ENCODE results near the gene LHFPL6. TPM values are rescaled to one million over a fixed set of nuclear protein-coding genes. Genes with fewer than 3 reads are reported as not detected.

Gene LHFPL6
- polyA plus RNA-seq, 3 donors, result 0.14 to 0.59 (median 0.46) TPM

DNA sequence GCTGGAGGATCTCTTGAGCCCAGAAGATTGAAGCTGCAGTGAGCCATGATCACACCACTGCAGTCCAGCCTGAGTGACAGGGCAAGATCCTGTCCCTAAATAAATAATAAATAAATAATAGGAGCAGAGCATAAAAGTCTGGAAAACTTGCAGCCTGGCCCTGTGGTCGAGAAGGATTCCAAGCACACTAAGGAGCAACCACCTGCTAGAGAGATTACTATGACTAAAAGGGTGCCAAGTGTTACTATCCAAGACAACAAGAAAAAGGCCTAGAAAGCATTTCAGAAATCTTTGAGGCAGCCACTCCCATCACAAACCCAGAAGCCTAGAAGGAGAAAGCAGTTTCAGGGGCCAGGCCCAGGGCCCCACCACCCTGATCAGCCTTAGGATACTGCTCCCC is 46.1 kb downstream of the LHFPL6 start:
- H3K27ac ChIP-seq (ENCODE audit: low read depth in 1 of 2, low read length in 2 of 2), result no peak overlapping the region
- H3K27me3 Mint-ChIP-seq (ENCODE audit: low read depth in 3 of 3), result peaks cover 0 to 3% (median 3%) of the 10 kb centered on the region in 3 donors
- intact Hi-C loops (cut with micrococcal nuclease), result no loop called here
- no peaks in the 10 kb centered on the region for H3K4me1 Mint-ChIP-seq
- no peak overlapping the region for H3K9ac ChIP-seq (ENCODE audit: insufficient read depth, low read length, poor library complexity, severe bottlenecking)
- H3K9me3 Mint-ChIP-seq, result peaks cover 1 to 15% (median 9%) of the 10 kb centered on the region in 7 donors
- no peaks in the 10 kb centered on the region for H3K79me2 ChIP-seq (ENCODE audit: insufficient read depth, low read length)
- no peak for DNase-seq
- H3K36me3 ChIP-seq (replicated peaks in 1 of 2; ENCODE audit: control insufficient read depth in 1 of 2, insufficient read depth in 2 of 2, low read length in 2 of 2), result no peaks in the 10 kb centered on the region
- no peak overlapping the region for H3K27ac Mint-ChIP-seq
- no peaks in the 10 kb centered on the region for H3K36me3 Mint-ChIP-seq
- no peak overlapping the region for H3K4me3 Mint-ChIP-seq
- H4K20me1 ChIP-seq (ENCODE audit: insufficient read depth, low read length), result no peaks in the 10 kb centered on the region
- no peaks in the 10 kb centered on the region for H3K4me1 ChIP-seq (ENCODE audit: control insufficient read depth in 1 of 2, insufficient read depth in 2 of 2, low read length in 2 of 2)
- H3K9me3 ChIP-seq (replicated peaks in 1 of 2; ENCODE audit: control insufficient read depth in 1 of 2, insufficient read depth in 1 of 2, low read length in 2 of 2), result peaks cover 0 to 7% of the 10 kb centered on the region in 2 donors
- no peak overlapping the region for H2AFZ ChIP-seq (ENCODE audit: insufficient read depth, low read depth, low read length, poor library complexity, severe bottlenecking)
- TF ChIP-seq, protein P1, sequence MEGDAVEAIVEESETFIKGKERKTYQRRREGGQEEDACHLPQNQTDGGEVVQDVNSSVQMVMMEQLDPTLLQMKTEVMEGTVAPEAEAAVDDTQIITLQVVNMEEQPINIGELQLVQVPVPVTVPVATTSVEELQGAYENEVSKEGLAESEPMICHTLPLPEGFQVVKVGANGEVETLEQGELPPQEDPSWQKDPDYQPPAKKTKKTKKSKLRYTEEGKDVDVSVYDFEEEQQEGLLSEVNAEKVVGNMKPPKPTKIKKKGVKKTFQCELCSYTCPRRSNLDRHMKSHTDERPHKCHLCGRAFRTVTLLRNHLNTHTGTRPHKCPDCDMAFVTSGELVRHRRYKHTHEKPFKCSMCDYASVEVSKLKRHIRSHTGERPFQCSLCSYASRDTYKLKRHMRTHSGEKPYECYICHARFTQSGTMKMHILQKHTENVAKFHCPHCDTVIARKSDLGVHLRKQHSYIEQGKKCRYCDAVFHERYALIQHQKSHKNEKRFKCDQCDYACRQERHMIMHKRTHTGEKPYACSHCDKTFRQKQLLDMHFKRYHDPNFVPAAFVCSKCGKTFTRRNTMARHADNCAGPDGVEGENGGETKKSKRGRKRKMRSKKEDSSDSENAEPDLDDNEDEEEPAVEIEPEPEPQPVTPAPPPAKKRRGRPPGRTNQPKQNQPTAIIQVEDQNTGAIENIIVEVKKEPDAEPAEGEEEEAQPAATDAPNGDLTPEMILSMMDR (IDR thresholded peaks at IDR 0.05), result no peak
- H3K4me2 ChIP-seq (replicated peaks; ENCODE audit: extremely low read depth, low read length, poor library complexity, severe bottlenecking), result no peak overlapping the region
- no peaks in the 10 kb centered on the region for H3K27me3 ChIP-seq (ENCODE audit: control insufficient read depth in 2 of 2, insufficient read depth in 2 of 2, low read length in 2 of 2)
- no CpG with 5 or more reads among the region's 1 CpG for WGBS (ENCODE audit: insufficient coverage)
- H3K4me3 ChIP-seq (replicated peaks in 1 of 3; ENCODE audit: low read depth in 2 of 3, low read length in 3 of 3), result no peak overlapping the region

DNA sequence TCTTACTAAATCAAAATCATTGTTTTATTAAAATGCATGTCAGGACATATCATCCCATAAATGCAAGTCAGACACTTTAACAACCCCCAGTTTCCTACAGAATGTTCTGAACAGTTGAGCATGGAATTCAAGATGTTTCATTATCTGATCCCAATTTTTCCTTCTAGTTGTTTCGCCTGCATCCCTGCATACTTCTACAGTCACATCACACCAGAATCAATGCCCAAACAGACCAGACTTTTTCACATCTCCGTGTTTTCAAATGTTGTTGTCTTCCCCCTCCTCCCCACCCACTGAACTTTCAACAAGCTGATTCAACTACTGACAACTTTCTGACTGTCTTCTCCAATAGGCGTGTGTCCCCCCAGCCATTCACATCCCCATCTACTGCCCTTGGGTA is 48.6 kb downstream of the LHFPL6 start:
- Mint-ChIP-seq H3K27me3 (ENCODE audit: low read depth in 3 of 3) (peaks cover 0 to 3% (median 1%) of the 10 kb centered on the region in 3 donors), H3K9me3 (peaks cover 0 to 7% (median 6%) of the 10 kb centered on the region in 7 donors), H3K4me3 (no peak overlapping the region), H3K4me1 (peaks cover 3% of the 10 kb centered on the region), H3K36me3 (no peaks in the 10 kb centered on the region), H3K27ac (no peak overlapping the region)
- no peak for DNase-seq
- 93% methylated on average over 2 of the region's 3 CpGs for WGBS (ENCODE audit: insufficient coverage)
- TF ChIP-seq, protein P1 (IDR thresholded peaks at IDR 0.05), result no peak
- intact Hi-C loops (cut with micrococcal nuclease), result no loop called here
- Histone ChIP-seq H3K27ac (ENCODE audit: low read depth in 1 of 2, low read length in 2 of 2) (no peak overlapping the region), H2AFZ (ENCODE audit: insufficient read depth, low read depth, low read length, poor library complexity, severe bottlenecking) (no peak overlapping the region), H3K4me3 (replicated peaks in 1 of 3; ENCODE audit: low read depth in 2 of 3, low read length in 3 of 3) (no peak overlapping the region), H4K20me1 (ENCODE audit: insufficient read depth, low read length) (no peaks in the 10 kb centered on the region), H3K36me3 (replicated peaks in 1 of 2; ENCODE audit: control insufficient read depth in 1 of 2, insufficient read depth in 2 of 2, low read length in 2 of 2) (no peaks in the 10 kb centered on the region), H3K9me3 (replicated peaks in 1 of 2; ENCODE audit: control insufficient read depth in 1 of 2, insufficient read depth in 1 of 2, low read length in 2 of 2) (peaks cover 0 to 7% of the 10 kb centered on the region in 2 donors), H3K4me2 (replicated peaks; ENCODE audit: extremely low read depth, low read length, poor library complexity, severe bottlenecking) (no peak overlapping the region), H3K79me2 (ENCODE audit: insufficient read depth, low read length) (no peaks in the 10 kb centered on the region), H3K4me1 (ENCODE audit: control insufficient read depth in 1 of 2, insufficient read depth in 2 of 2, low read length in 2 of 2) (no peaks in the 10 kb centered on the region), H3K27me3 (ENCODE audit: control insufficient read depth in 2 of 2, insufficient read depth in 2 of 2, low read length in 2 of 2) (no peaks in the 10 kb centered on the region), H3K9ac (ENCODE audit: insufficient read depth, low read length, poor library complexity, severe bottlenecking) (no peak overlapping the region)

Data from CD14-positive monocyte (primary cell).